Measurements from ENCODE around the gene ZNF714.
A peak's percentile ranks its signal among the peaks of the same experiment; 100 is the strongest.

The ZNF714 gene

GRCh38 chr19:21082011-21082975 is at the start of gene ZNF714:
TSS of gene ZNF714 (plus strand) at chr19:21082203. CDS start at chr19:21098269, 16,066 bp downstream.
- peak; percentile 66 to 79 for DNase-seq (ENCODE audit: low read depth in 2 of 2)

- no peak for DNase-seq (ENCODE audit: low read depth in 2 of 2)
Observed at GRCh38 chr19:21045028-21045427, 37.0 kb upstream of the ZNF714 start.

- DNase-seq (ENCODE audit: low read depth in 2 of 2) = no peak
Observed at GRCh38 chr19:21046489-21046888, 35.5 kb upstream of the ZNF714 start.

GRCh38 chr19:21047716-21048115 is 34.3 kb upstream of the ZNF714 start:
- DNase-seq (ENCODE audit: low read depth in 2 of 2) = no peak

GRCh38 chr19:21052902-21053301 is 29.1 kb upstream of the ZNF714 start:
- DNase-seq (ENCODE audit: low read depth in 2 of 2) = no peak

- no peak for DNase-seq (ENCODE audit: low read depth in 2 of 2)
Observed at GRCh38 chr19:21065336-21065735, 16.7 kb upstream of the ZNF714 start.

- peak in 1 of 2 donors; percentile 15 for DNase-seq (ENCODE audit: low read depth in 2 of 2)
Observed at GRCh38 chr19:21084343-21084742, 2.3 kb downstream of the ZNF714 start.

GRCh38 chr19:21087871-21088270 is 5.9 kb downstream of the ZNF714 start:
- DNase-seq (ENCODE audit: low read depth in 2 of 2) = no peak

GRCh38 chr19:21092109-21092508 is 10.1 kb downstream of the ZNF714 start:
- no peak for DNase-seq (ENCODE audit: low read depth in 2 of 2)

- no peak for DNase-seq (ENCODE audit: low read depth in 2 of 2)
Observed at GRCh38 chr19:21094347-21095025, 12.5 kb downstream of the ZNF714 start.

GRCh38 chr19:21098291-21098690 is 16.3 kb downstream of the ZNF714 start:
- no peak for DNase-seq (ENCODE audit: low read depth in 2 of 2)

GRCh38 chr19:21101521-21102242 is 19.7 kb downstream of the ZNF714 start:
- DNase-seq (ENCODE audit: low read depth in 2 of 2) = no peak

- no peak for DNase-seq (ENCODE audit: low read depth in 2 of 2)
Observed at GRCh38 chr19:21109116-21109515, 27.1 kb downstream of the ZNF714 start.

- no peak for DNase-seq (ENCODE audit: low read depth in 2 of 2)
Observed at GRCh38 chr19:21110183-21110582, 28.2 kb downstream of the ZNF714 start.

GRCh38 chr19:21115430-21115829 is 33.4 kb downstream of the ZNF714 start:
- DNase-seq (ENCODE audit: low read depth in 2 of 2) = no peak

- DNase-seq (ENCODE audit: low read depth in 2 of 2) = no peak
Observed at GRCh38 chr19:21117041-21117907, 35.3 kb downstream of the ZNF714 start.

GRCh38 chr19:21126078-21126477 is 44.1 kb downstream of the ZNF714 start:
- no peak for DNase-seq (ENCODE audit: low read depth in 2 of 2)

- no peak for DNase-seq (ENCODE audit: low read depth in 2 of 2)
Observed at GRCh38 chr19:21127001-21127400, 45.0 kb downstream of the ZNF714 start.

- no peak for DNase-seq (ENCODE audit: low read depth in 2 of 2)
Observed at GRCh38 chr19:21127898-21128297, 45.9 kb downstream of the ZNF714 start.

GRCh38 chr19:21128901-21129698 is 47.1 kb downstream of the ZNF714 start:
- DNase-seq (ENCODE audit: low read depth in 2 of 2) = no peak

All from stimulated activated CD8-positive, alpha-beta memory T cell treated with anti-CD3 and anti-CD28 coated beads, Interleukin-15, amount 100 ng/mL, for 48 hours (primary cell).